B cell (primary cell): ENCODE results near the gene BNIP5. TPM values are rescaled to one million over a fixed set of nuclear protein-coding genes. Genes with fewer than 3 reads are reported as not detected.

Experiments
- polyA plus RNA-seq: library from polyadenylated mRNA; depleted of rRNA; stranded (reverse); fragments of >200 nt; gene quantifications from 2 replicates; pipeline ENCODE4 v1.2.3, GENCODE V29; 2012
- total RNA-seq, 2 donors: library from RNA; stranded (reverse); fragments of 120-200 nt in 1 of 2; gene quantifications; 1 replicate in 1 of 2; 2 replicates in 1 of 2; pipeline versions ENCODE4 v1.2.3 to v1.2.4, GENCODE V29; 2013 to 2022

The BNIP5 gene
- total and polyA plus RNA-seq, 2 donors (not counting 1 experiment from before 2014, with no cell fraction given) = 0.06 to 0.10 TPM

Other genes with a start within 250 kb of the BNIP5 start
- gene MAPK13, start 206.4 kb downstream of the BNIP5 start, total RNA-seq = 18.0 and 20.6 TPM in 2 replicates
- gene MAPK13, start 206.4 kb downstream of the BNIP5 start, polyA plus RNA-seq = 31.5 and 34.8 TPM in 2 replicates
- gene BRPF3, start 140.1 kb downstream of the BNIP5 start, total RNA-seq = 29.4 and 29.5 TPM in 2 replicates
- 17.1 and 17.6 TPM in 2 replicates for gene BRPF3, start 140.1 kb downstream of the BNIP5 start, polyA plus RNA-seq
- gene PNPLA1, start 66.8 kb downstream of the BNIP5 start, total RNA-seq = 0.12 and 0.32 TPM in 2 replicates
- gene PNPLA1, start 66.8 kb downstream of the BNIP5 start, polyA plus RNA-seq = 0.10 TPM in 1 of 2 replicates, not detected in the other
- 0.46 and 0.96 TPM in 2 replicates for gene ETV7, start 50.8 kb upstream of the BNIP5 start, total RNA-seq
- 0.79 and 2.0 TPM in 2 replicates for gene ETV7, start 50.8 kb upstream of the BNIP5 start, polyA plus RNA-seq
- gene PXT1, start 106.0 kb upstream of the BNIP5 start, total RNA-seq = 0.27 and 0.52 TPM in 2 replicates
- 0.09 TPM in 1 of 2 replicates, not detected in the other for gene PXT1, start 106.0 kb upstream of the BNIP5 start, polyA plus RNA-seq
- gene KCTD20, start 106.1 kb upstream of the BNIP5 start, total RNA-seq = 37.5 and 44.3 TPM in 2 replicates
- 19.5 and 23.2 TPM in 2 replicates for gene KCTD20, start 106.1 kb upstream of the BNIP5 start, polyA plus RNA-seq
- gene STK38, start 210.6 kb upstream of the BNIP5 start, total RNA-seq = 67.4 and 71.8 TPM in 2 replicates
- 26.1 and 29.7 TPM in 2 replicates for gene STK38, start 210.6 kb upstream of the BNIP5 start, polyA plus RNA-seq